ENCODE results near the gene SDSL.

SDSL gene

GRCh38 chr12:113468365-113469223 is 46.4 kb downstream of the SDSL start:
- DNase-seq (ENCODE audit: low spot score) = no peak

GRCh38 chr12:113469224-113469948 is 47.2 kb downstream of the SDSL start:
- DNase-seq (ENCODE audit: low spot score) = no peak

GRCh38 chr12:113469949-113470743 is 48.0 kb downstream of the SDSL start:
- DNase-seq (ENCODE audit: low spot score) = no peak

- DNase-seq (ENCODE audit: low spot score) = no peak
These were observed 48.9 kb downstream of the SDSL start for GRCh38 chr12:113470871-113471618.

- DNase-seq (ENCODE audit: low spot score) = no peak
These were observed 49.5 kb downstream of the SDSL start, which contains the start of gene LHX5 for GRCh38 chr12:113471619-113472171. Gene LHX5 (minus strand): TSS chr12:113471871. CDS start chr12:113471498, 373 bp downstream.

DNA sequence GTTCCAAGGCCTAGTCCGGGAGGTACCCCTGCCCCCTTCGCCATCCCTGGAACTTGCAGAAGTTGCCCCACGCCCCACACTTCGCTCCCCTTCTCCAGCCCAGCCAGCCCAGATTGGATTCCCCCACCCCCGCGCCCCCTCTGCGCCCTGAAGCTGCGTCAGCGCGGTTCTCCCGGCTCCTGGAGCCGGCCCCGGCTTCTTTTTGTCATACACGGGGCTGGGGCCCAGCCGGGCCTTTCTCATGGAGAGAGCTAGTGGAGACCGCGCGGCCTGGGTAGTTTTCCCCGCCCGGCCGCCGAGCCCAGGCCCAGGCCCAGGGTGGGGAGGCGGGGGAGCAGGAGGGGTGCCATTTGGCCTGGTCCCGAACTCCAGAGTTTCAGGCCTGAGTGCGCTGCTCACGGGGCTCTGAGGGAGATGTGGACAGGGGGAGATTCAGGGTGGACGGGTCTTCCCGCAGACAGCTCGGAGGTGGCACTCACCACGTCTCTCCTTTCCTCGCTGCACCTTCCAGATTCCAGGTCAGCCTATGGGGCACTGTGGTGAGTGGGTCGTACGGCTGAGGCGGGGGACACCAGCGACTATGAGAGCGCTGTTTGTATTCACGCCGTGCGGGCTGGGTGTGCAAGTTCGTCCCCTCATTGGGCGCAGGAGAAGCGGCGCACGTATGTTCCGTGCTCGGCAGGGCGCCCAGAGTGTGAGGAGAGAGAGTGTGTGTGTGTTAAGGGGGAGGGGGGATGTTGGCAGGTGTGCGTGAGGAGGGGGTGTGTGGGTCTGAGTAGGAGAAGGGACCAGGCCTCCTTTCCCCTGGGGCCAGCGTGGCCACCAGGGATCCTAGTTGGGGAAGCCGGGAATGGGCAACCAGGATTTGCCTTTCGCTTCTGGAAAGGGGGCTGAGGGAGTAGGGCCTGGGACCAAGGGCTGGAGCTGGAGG is 50.3 kb downstream of the SDSL start:
- DNase-seq (ENCODE audit: low spot score) = no peak

GRCh38 chr12:113473400-113473799 is 51.2 kb downstream of the SDSL start:
- DNase-seq (ENCODE audit: low spot score) = no peak

GRCh38 chr12:113473942-113474341 is 51.8 kb downstream of the SDSL start:
- DNase-seq (ENCODE audit: low spot score) = no peak

DNA sequence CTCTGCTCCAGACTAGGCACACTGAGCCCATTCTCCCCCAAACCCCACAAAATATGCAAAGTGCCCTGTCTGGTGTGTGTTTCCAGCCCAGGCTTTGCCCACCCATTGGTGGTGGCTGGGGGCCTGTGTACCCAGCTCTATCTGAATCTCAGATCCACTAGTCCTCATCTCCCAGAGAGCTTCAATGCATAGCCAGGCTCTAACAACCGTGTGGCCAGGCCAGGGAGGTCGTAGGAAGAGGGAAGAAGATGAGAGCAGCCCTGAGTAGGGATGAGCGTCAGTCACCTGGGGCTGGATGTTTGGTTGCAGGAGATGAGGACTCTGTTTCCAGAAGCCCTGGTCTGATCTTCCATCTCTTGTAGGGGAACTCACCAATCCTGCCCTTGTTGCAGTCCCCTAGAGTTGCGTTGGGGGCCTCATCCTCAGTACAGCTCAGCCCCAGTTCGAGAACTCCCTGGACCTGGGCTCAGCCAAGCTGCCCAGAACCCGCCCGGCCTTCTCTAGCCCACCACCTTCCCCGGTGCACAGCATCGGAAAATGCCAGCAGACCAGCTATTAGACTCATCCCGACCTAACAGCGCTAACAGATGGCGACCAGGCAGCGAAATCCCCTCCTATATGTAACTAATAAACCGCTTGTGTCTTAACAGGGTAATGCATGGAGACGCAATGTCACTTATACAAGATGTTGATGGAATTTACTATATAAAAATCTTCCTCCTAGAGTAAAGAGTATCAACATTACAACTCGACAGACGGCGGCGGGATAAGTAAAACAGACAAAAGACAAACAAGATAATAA is 52.7 kb downstream of the SDSL start:
- no peak for DNase-seq (ENCODE audit: low spot score)

- no peak for DNase-seq (ENCODE audit: low spot score)
These were observed 53.4 kb downstream of the SDSL start for GRCh38 chr12:113475451-113476175.

GRCh38 chr12:113476176-113476986 is 54.2 kb downstream of the SDSL start:
- DNase-seq (ENCODE audit: low spot score) = no peak

GRCh38 chr12:113477171-113477841 is 55.1 kb downstream of the SDSL start:
- no peak for DNase-seq (ENCODE audit: low spot score)

- no peak for DNase-seq (ENCODE audit: low spot score)
These were observed 55.6 kb downstream of the SDSL start for GRCh38 chr12:113477842-113478215.

- DNase-seq (ENCODE audit: low spot score) = no peak
These were observed 56.3 kb downstream of the SDSL start for GRCh38 chr12:113478351-113479011.

DNA sequence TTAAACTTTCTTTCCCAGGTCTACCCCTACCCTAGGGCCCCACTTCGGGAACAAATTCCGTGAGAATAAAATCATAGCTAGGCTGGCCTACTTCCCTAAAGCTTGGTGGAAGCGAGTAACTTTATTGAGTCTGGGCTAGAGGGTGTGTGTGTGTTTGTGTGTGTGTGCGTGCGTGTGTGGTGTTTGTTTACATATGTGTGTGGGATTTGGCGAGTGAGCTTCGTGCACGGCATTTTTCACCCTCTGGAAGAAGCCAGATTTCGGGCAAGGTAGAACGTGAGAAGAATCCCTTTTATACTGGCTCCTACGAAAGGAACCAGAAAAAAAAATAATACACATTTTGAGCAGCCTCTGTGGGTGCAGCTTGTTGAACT is 57.0 kb downstream of the SDSL start:
- no peak for DNase-seq (ENCODE audit: low spot score)

- DNase-seq (ENCODE audit: low spot score) = peak; percentile 74
These were observed 57.6 kb downstream of the SDSL start for GRCh38 chr12:113479590-113480335.

Data from GM03348 (cell line).